ENCODE results near the gene TGFBR3. TPM values are rescaled to one million over a fixed set of nuclear protein-coding genes. Genes with fewer than 3 reads are reported as not detected.
A peak's percentile ranks its signal among the peaks of the same experiment; 100 is the strongest.

Gene TGFBR3
- total and polyA plus RNA-seq, 2 of the 13 experiments (the other 11 are each of a cell fraction or from before 2014, with no cell fraction given), result 76.5 to 195 TPM

GRCh38 chr1:91744953-91745639 lies 140.9 kb downstream of the TGFBR3 start (continued):
- no peak for TF ChIP-seq HNRNPK (IDR thresholded peaks at IDR 0.05; ENCODE audit: low read depth, low read length, poor library complexity, severe bottlenecking)
- no peak for TF ChIP-seq ZNF766 (CRISPR knock-in tag; IDR thresholded peaks at IDR 0.05; ENCODE audit: borderline replicate concordance)
- no peak for TF ChIP-seq AKAP8 (CRISPR knock-in tag; IDR thresholded peaks at IDR 0.05)
- TF ChIP-seq ZNF597 (CRISPR knock-in tag; IDR thresholded peaks at IDR 0.05), result no peak
- 0 out of 2 replicates have a peak, but pooled peaks have one; percentile 38 for TF ChIP-seq HOXA5 (CRISPR knock-in tag; IDR thresholded peaks at IDR 0.05)
- no peak for TF ChIP-seq ZNF530 (CRISPR knock-in tag; IDR thresholded peaks at IDR 0.05; ENCODE audit: low read depth)
- no peak for TF ChIP-seq ZFY (CRISPR knock-in tag; IDR thresholded peaks at IDR 0.05)
- TF ChIP-seq CBFB (CRISPR knock-in tag; IDR thresholded peaks at IDR 0.05), result no peak
- TF ChIP-seq ATF4 (CRISPR knock-in tag; IDR thresholded peaks at IDR 0.05), result no peak
- TF ChIP-seq SYNCRIP (IDR thresholded peaks at IDR 0.05; ENCODE audit: insufficient read depth, low read depth, low read length), result no peak
- TF ChIP-seq ARHGAP35 (CRISPR knock-in tag; IDR thresholded peaks at IDR 0.05; ENCODE audit: borderline replicate concordance), result no peak
- TF ChIP-seq THAP7 (CRISPR knock-in tag; IDR thresholded peaks at IDR 0.05), result no peak
- no peak for TF ChIP-seq SNAPC4 (CRISPR knock-in tag; IDR thresholded peaks at IDR 0.05)
- no peak for TF ChIP-seq CSRNP2 (CRISPR knock-in tag; conservative IDR thresholded peaks at IDR 0.05; ENCODE audit: low read depth)
- no peak for TF ChIP-seq ZNF772 (CRISPR knock-in tag; IDR thresholded peaks at IDR 0.05)
- no peak for TF ChIP-seq TEAD3 (CRISPR knock-in tag; optimal IDR thresholded peaks at IDR 0.05; ENCODE audit: borderline replicate concordance)
- TF ChIP-seq IRF1 (CRISPR knock-in tag; IDR thresholded peaks at IDR 0.05; ENCODE audit: low read depth), result no peak
- TF ChIP-seq ZNF484 (CRISPR knock-in tag; IDR thresholded peaks at IDR 0.05; ENCODE audit: borderline replicate concordance, low read depth), result no peak
- no peak for TF ChIP-seq MAFF (IDR thresholded peaks at IDR 0.05; ENCODE audit: low read depth, low read length)
